Frontal cortex (tissue), 4 donors: Measurements from ENCODE around the gene MUC5AC. TPM values are rescaled to one million over a fixed set of nuclear protein-coding genes. Genes with fewer than 3 reads are reported as not detected.

ENCODE experiments used
- DNase-seq, 2 donors: peaks; one replicate each; pipeline ENCODE4 v3.0.0; 2012; ENCODE audit warnings: low spot score in 2 of 2
- FAIRE-seq: peaks from 2 replicates; lab custom pipeline; 2012; peaks lifted over from hg19 to GRCh38; lab: Jason Lieb, UNC
- total RNA-seq: library from RNA; depleted of rRNA; stranded (reverse); fragments of >200 nt; gene quantifications from one replicate; pipeline ENCODE4 v1.2.3, GENCODE V29; 2014
- donor health status: control.
- donor health status: control.
- donor health status: control.

The MUC5AC gene
- total RNA-seq, 1 donor from 2014 or later: not detected

- DNase-seq: no peak
- no peak for FAIRE-seq
These were observed 70.5 kb downstream of the MUC5AC start for GRCh38 chr11:1228101-1228821.

GRCh38 chr11:1228921-1229451 lies 71.2 kb downstream of the MUC5AC start:
- DNase-seq (no peak), FAIRE-seq (no peak)

- no peak for FAIRE-seq
- DNase-seq: no peak
These were observed 71.8 kb downstream of the MUC5AC start for GRCh38 chr11:1229471-1230120.

- DNase-seq (no peak), FAIRE-seq (no peak)
These were observed 72.3 kb downstream of the MUC5AC start for GRCh38 chr11:1230121-1230455.

- DNase-seq (no peak), FAIRE-seq (no peak)
These were observed 73.0 kb downstream of the MUC5AC start for GRCh38 chr11:1230456-1231395.

GRCh38 chr11:1231396-1232020 lies 73.8 kb downstream of the MUC5AC start:
- no peak for DNase-seq

GRCh38 chr11:1232021-1232882 lies 74.5 kb downstream of the MUC5AC start:
- DNase-seq (no peak), FAIRE-seq (no peak)

More at GRCh38 chr11:1231396-1232020, 73.8 kb downstream of the MUC5AC start:
- no peak for FAIRE-seq

- no peak for FAIRE-seq
- DNase-seq: no peak
These were observed 75.1 kb downstream of the MUC5AC start for GRCh38 chr11:1232883-1233321.

GRCh38 chr11:1233351-1234053 lies 75.7 kb downstream of the MUC5AC start:
- no peak for DNase-seq
- no peak for FAIRE-seq

- DNase-seq: no peak
- FAIRE-seq: no peak
These were observed 76.4 kb downstream of the MUC5AC start for GRCh38 chr11:1234054-1234720.

GRCh38 chr11:1234771-1235305 lies 77.1 kb downstream of the MUC5AC start:
- FAIRE-seq (no peak), DNase-seq (no peak)

GRCh38 chr11:1235306-1235900 lies 77.7 kb downstream of the MUC5AC start:
- no peak for DNase-seq
- FAIRE-seq: no peak

- FAIRE-seq: no peak
- no peak for DNase-seq
These were observed 78.2 kb downstream of the MUC5AC start for GRCh38 chr11:1235901-1236315.

GRCh38 chr11:1236316-1237127 lies 78.8 kb downstream of the MUC5AC start:
- DNase-seq: no peak
- no peak for FAIRE-seq

GRCh38 chr11:1237128-1237580 lies 79.4 kb downstream of the MUC5AC start:
- DNase-seq (no peak), FAIRE-seq (no peak)

- DNase-seq: no peak
- FAIRE-seq: no peak
These were observed 80.1 kb downstream of the MUC5AC start for GRCh38 chr11:1237851-1238250.
